ENCODE data around the gene AKT2. TPM values are rescaled to one million over a fixed set of nuclear protein-coding genes. Genes with fewer than 3 reads are reported as not detected.

The AKT2 gene
- total RNA-seq, 1 experiment from 2014 or later: 150 TPM

DNA sequence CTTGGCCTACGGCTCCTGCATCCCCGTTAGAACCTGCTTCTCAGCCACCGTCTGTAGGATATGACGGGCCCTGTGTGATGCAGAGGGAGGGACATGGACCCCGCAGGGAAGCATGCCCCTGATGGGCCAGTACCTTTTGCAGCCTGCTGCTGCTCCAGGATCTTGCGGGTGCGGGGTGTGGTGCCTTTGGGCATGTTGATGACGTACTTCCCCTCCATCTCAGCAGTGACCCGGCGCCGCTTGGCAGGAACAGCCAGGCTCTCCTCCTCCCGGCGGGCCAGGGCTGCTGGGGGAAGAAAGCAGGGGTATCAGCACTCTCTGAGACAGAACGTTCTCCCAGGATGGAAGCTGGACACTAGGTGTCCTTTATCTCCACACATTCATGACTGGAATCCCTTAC lies 41.1 kb upstream of the AKT2 start:
- Histone ChIP-seq H4K91ac (ENCODE audit: insufficient read length, low read depth, low read length) (no peak overlapping the region), H2BK20ac (ENCODE audit: low read depth, low read length, poor library complexity, severe bottlenecking) (no peak overlapping the region), H4K8ac (replicated peaks; ENCODE audit: insufficient read length, low read depth, low read length) (no peak overlapping the region), H3K79me2 (ENCODE audit: insufficient read depth, low read length) (no peaks in the 10 kb centered on the region), H3K4ac (ENCODE audit: low read depth, low read length) (no peak overlapping the region), H3K56ac (ENCODE audit: insufficient read length, low read depth, low read length) (no peak overlapping the region), H2BK5ac (ENCODE audit: insufficient read length, low read length) (no peak overlapping the region), H3K4me2 (ENCODE audit: insufficient read depth, insufficient read length, low read length) (no peak overlapping the region), H3K9ac (ENCODE audit: extremely low read depth, insufficient read length, low read length) (no peak overlapping the region), H3K18ac (ENCODE audit: insufficient read length, low read depth, low read length) (no peak overlapping the region), H4K5ac (ENCODE audit: insufficient read length, low read depth, low read length) (no peak overlapping the region), H3K27ac (ENCODE audit: insufficient read length, low read depth, low read length) (no peak overlapping the region), H3K4me1 (ENCODE audit: insufficient read depth, low read length) (no peaks in the 10 kb centered on the region; the same call in 1 of the 2 replicates), H2AK5ac (ENCODE audit: insufficient read length, low read length) (no peak overlapping the region), H3K79me1 (ENCODE audit: insufficient read depth, low read depth, low read length, poor library complexity, severe bottlenecking) (no peaks in the 10 kb centered on the region), H3K27me3 (ENCODE audit: insufficient read depth, low read length) (no peaks in the 10 kb centered on the region; the same call in 1 of the 2 replicates), H3K14ac (ENCODE audit: insufficient read depth, low read length) (no peak overlapping the region), H2AFZ (ENCODE audit: low read length) (no peak overlapping the region), H2BK12ac (ENCODE audit: insufficient read length, low read depth, low read length) (no peak overlapping the region), H4K20me1 (ENCODE audit: control insufficient read depth, insufficient read depth, insufficient read length) (no peaks in the 10 kb centered on the region), H3T11ph (ENCODE audit: low read length) (no peak overlapping the region), H3K23me2 (ENCODE audit: insufficient read length, low read depth, low read length, poor library complexity, severe bottlenecking) (no peaks in the 10 kb centered on the region), H2BK120ac (ENCODE audit: low read depth, low read length, poor library complexity, severe bottlenecking) (no peak overlapping the region), H3K23ac (ENCODE audit: insufficient read length, low read depth, low read length) (no peak overlapping the region), H3K9me3 (ENCODE audit: control insufficient read depth, low read depth, low read length) (no peaks in the 10 kb centered on the region), H2BK15ac (ENCODE audit: low read depth, low read length) (no peak overlapping the region)
- no peak for DNase-seq
- no peak overlapping the region for H3K4me3 Mint-ChIP-seq
- WGBS (ENCODE audit: extremely low coverage, insufficient read length, low lambda C conversion rate): no CpG with 5 or more reads among the region's 14 CpGs
- no peak for TF ChIP-seq CTCF (conservative IDR thresholded peaks at IDR 0.05)
- no peak overlapping the region; a peak in 1 of 7 replicates for H3K27ac Mint-ChIP-seq
- H3K9me3 Mint-ChIP-seq: no peaks in the 10 kb centered on the region
- peaks cover 7 to 10% of the 10 kb centered on the region in 2 experiments for H3K4me1 Mint-ChIP-seq
- no peaks in the 10 kb centered on the region for H3K27me3 Mint-ChIP-seq (ENCODE audit: low read depth)
- H3K36me3 Mint-ChIP-seq (ENCODE audit: insufficient read depth in 1 of 3, low read depth in 3 of 3): peaks cover 14 to 81% (median 72%) of the 10 kb centered on the region in 3 experiments; a peak in 6 of 7 replicates
